ENCODE data around the gene RAD9B. TPM values are rescaled to one million over a fixed set of nuclear protein-coding genes. Genes with fewer than 3 reads are reported as not detected.
"Not testable (repeated sequence)": the region's sequence is repeated elsewhere in the genome, so short reads cannot be mapped to it uniquely, and the experiment has no call there.

Gene RAD9B
- total and polyA plus RNA-seq, 2 donors from 2014 or later, result 0.17 to 1.0 TPM

GRCh38 chr12:110540048-110540447 is 37.9 kb downstream of the RAD9B start:
- Histone ChIP-seq H3K4me1 (ENCODE audit: control insufficient read depth in 2 of 3, insufficient read depth in 2 of 3, low read depth in 1 of 3, low read length in 3 of 3) (peaks cover 2 to 34% (median 23%) of the 10 kb centered on the region in 3 donors), H3K36me3 (ENCODE audit: control insufficient read depth in 2 of 3, insufficient read depth in 3 of 3, low read length in 3 of 3) (peaks cover 3 to 32% (median 12%) of the 10 kb centered on the region in 3 donors), H3K9me3 (ENCODE audit: control insufficient read depth in 2 of 3, insufficient read depth in 1 of 3, low read length in 3 of 3) (no peaks in the 10 kb centered on the region), H3K9ac (ENCODE audit: low read length in 3 of 3) (no peak overlapping the region), H3K27me3 (ENCODE audit: control insufficient read depth, insufficient read depth, low read length) (no peaks in the 10 kb centered on the region), H3K27ac (ENCODE audit: low read depth in 2 of 2, low read length in 2 of 2) (no peak overlapping the region), H3K4me3 (ENCODE audit: low read length in 3 of 3) (no peak overlapping the region)
- FAIRE-seq (no peak), DNase-seq (no peak)
- no peak for TF ChIP-seq CTCF (IDR thresholded peaks at IDR 0.05; ENCODE audit: borderline replicate concordance, extremely low read depth, insufficient read depth)
- intact Hi-C loops (cut with DNase I), result no loop called here

DNA sequence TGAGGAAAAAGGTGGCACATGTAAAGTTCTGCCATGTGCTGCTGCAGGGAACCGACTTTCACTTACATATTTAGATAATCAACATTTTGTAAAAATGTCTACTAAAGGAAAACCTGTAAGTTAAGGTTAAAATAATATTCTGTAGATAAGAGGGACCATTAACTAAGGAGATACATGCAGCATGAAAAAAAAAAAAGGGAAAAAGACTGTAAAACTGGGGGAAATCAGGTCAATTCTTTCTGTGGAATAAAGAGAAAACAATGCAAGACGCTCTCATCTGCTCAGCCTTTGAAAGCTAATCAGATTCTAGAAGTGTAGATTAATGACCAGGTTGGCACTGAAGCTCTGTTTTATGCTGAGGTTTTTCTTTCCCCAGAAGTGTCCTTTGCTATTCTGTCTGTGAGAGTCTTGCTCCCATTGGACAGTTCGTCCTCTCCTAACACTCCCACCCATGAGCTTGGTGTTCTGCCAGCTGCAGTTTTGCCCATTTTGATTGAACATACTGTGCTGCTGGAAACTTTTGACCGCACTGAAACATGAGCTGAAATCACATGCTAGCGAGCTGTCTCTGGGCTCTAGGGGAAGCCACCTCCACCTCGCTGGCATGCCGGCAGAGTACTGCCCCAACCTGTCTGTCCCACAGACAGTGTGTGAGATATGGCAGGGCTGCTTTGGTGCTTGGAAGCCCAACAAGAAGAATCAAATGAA is 41.3 kb downstream of the RAD9B start:
- peak overlapping the region in 1 of 3 donors; percentile 33 for H3K4me3 ChIP-seq (ENCODE audit: low read length in 3 of 3)
- H3K4me1 ChIP-seq (ENCODE audit: control insufficient read depth in 2 of 3, insufficient read depth in 2 of 3, low read depth in 1 of 3, low read length in 3 of 3), result peaks cover 2 to 28% (median 23%) of the 10 kb centered on the region in 3 donors
- DNase-seq (peak; percentile 58 to 90 (median 82)), FAIRE-seq (peak; percentile 50)
- H3K27ac ChIP-seq (ENCODE audit: low read depth in 2 of 2, low read length in 2 of 2), result peak overlapping the region; percentile 82 to 93
- H3K36me3 ChIP-seq (ENCODE audit: control insufficient read depth in 2 of 3, insufficient read depth in 3 of 3, low read length in 3 of 3), result peaks cover 2 to 20% (median 3%) of the 10 kb centered on the region in 3 donors
- H3K9me3 ChIP-seq (ENCODE audit: control insufficient read depth in 2 of 3, insufficient read depth in 1 of 3, low read length in 3 of 3), result no peaks in the 10 kb centered on the region
- no peaks in the 10 kb centered on the region for H3K27me3 ChIP-seq (ENCODE audit: control insufficient read depth, insufficient read depth, low read length)
- H3K9ac ChIP-seq (ENCODE audit: low read length in 3 of 3), result peak overlapping the region in 2 of 3 donors; percentile 50 to 54
- no peak for TF ChIP-seq CTCF (IDR thresholded peaks at IDR 0.05; ENCODE audit: borderline replicate concordance, extremely low read depth, insufficient read depth)
- intact Hi-C loops (cut with DNase I), result no loop called here

DNA sequence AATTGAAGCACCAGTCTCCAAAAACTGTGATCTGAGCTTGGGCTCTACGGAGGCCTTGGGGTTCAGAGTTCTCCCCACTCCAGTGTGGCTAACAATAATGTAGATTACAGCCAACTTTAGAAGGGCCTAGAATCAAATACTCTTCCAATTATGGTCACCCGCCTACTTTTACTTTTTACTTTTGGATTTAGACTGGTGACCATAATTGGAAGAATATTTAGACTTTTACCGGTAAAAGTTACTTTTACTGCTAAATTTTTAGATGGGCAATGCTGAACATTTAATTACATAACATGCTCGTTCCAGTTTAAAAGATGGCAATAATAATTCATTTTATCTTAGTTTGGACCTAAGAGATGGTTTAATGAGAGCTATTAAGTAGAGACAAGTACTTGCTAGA is 41.8 kb downstream of the RAD9B start:
- Histone ChIP-seq H3K4me3 (ENCODE audit: low read length in 3 of 3) (no peak overlapping the region), H3K9ac (ENCODE audit: low read length in 3 of 3) (peak overlapping the region in 1 of 3 donors; percentile 54), H3K4me1 (ENCODE audit: control insufficient read depth in 2 of 3, insufficient read depth in 2 of 3, low read depth in 1 of 3, low read length in 3 of 3) (peaks cover 2 to 25% (median 25%) of the 10 kb centered on the region in 3 donors), H3K36me3 (ENCODE audit: control insufficient read depth in 2 of 3, insufficient read depth in 3 of 3, low read length in 3 of 3) (peaks cover 0 to 15% (median under 1%) of the 10 kb centered on the region in 3 donors), H3K27ac (ENCODE audit: low read depth in 2 of 2, low read length in 2 of 2) (peak overlapping the region; percentile 82 to 93), H3K9me3 (ENCODE audit: control insufficient read depth in 2 of 3, insufficient read depth in 1 of 3, low read length in 3 of 3) (no peaks in the 10 kb centered on the region), H3K27me3 (ENCODE audit: control insufficient read depth, insufficient read depth, low read length) (no peaks in the 10 kb centered on the region)
- FAIRE-seq (no peak), DNase-seq (no peak)
- intact Hi-C loops (cut with DNase I), result no loop called here
- no peak for TF ChIP-seq CTCF (IDR thresholded peaks at IDR 0.05; ENCODE audit: borderline replicate concordance, extremely low read depth, insufficient read depth)

DNA sequence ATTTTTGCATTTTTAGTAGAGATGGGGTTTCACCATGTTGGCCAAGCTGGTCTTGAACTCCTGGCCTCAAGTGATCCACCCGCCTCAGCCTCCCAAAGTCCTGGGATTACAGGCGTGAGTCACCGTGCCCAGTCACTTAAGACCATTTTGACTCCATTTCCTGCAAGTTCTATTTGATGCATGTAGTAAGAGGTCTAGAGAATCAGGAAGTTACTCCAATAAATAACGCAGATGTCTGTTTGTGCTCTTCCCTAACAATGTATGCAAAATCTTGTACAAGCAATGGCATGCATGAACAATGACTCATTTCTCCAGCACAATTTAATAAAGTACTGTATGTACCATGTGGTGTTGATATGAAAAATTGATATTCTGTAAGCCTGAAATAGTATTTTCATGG is 43.1 kb downstream of the RAD9B start:
- H3K36me3 ChIP-seq (ENCODE audit: control insufficient read depth in 2 of 3, insufficient read depth in 3 of 3, low read length in 3 of 3); FAIRE-seq; H3K27ac ChIP-seq (ENCODE audit: low read depth in 2 of 2, low read length in 2 of 2); H3K4me3 ChIP-seq (ENCODE audit: low read length in 3 of 3); H3K9me3 ChIP-seq (ENCODE audit: control insufficient read depth in 2 of 3, insufficient read depth in 1 of 3, low read length in 3 of 3); intact Hi-C loops (cut with DNase I); H3K9ac ChIP-seq (ENCODE audit: low read length in 3 of 3); H3K27me3 ChIP-seq (ENCODE audit: control insufficient read depth, insufficient read depth, low read length): not testable (repeated sequence)
- DNase-seq, result peak in 1 of 5 donors; percentile 29
- peaks cover 2 to 25% (median 21%) of the 10 kb centered on the region in 3 donors for H3K4me1 ChIP-seq (ENCODE audit: control insufficient read depth in 2 of 3, insufficient read depth in 2 of 3, low read depth in 1 of 3, low read length in 3 of 3)

Data from kidney (tissue), 14 donors.